Activated CD4-positive, alpha-beta T cell treated with anti-CD3 and anti-CD28 coated beads for 36 hours (primary cell): ENCODE data around the gene CDYL. TPM values are rescaled to one million over a fixed set of nuclear protein-coding genes. Genes with fewer than 3 reads are reported as not detected.
A peak's percentile ranks its signal among the peaks of the same experiment; 100 is the strongest.

Experiments
- ATAC-seq: fragments of 200-7000 bp; cut with Tn5 transposase; one replicate; pipeline ENCODE4 v1.10.0; 2021; ENCODE audit warnings: mild to moderate bottlenecking, moderate library complexity
- CTCF ChIA-PET: fragments of 350-600 bp; sonication (Branson Sonifier 250); formaldehyde crosslinking; loops from one replicate; lab custom pipeline; 2021; ENCODE audit warnings: antibody characterized with exemption; lab: Charles Lee
- POLR2A ChIA-PET: fragments of 350-600 bp; sonication (Branson Sonifier 250); formaldehyde crosslinking; loops from one replicate; lab custom pipeline; 2021; ENCODE audit warnings: antibody characterized with exemption, inconsistent platforms; lab: Charles Lee
- DNase-seq: peaks from one replicate; pipeline ENCODE4 v3.0.0-alpha.2; 2020
- H3K27ac Mint-ChIP-seq: one replicate; pipeline ENCODE4 v1.8.0; 2021; ENCODE audit warnings: mixed read lengths
- H3K27me3 Mint-ChIP-seq: one replicate; pipeline ENCODE4 v1.8.0; 2021; ENCODE audit warnings: mixed read lengths
- H3K36me3 Mint-ChIP-seq: one replicate; pipeline ENCODE4 v1.8.0; 2021; ENCODE audit warnings: low read depth, mixed read lengths
- H3K4me1 Mint-ChIP-seq: one replicate; pipeline ENCODE4 v1.8.0; 2021; ENCODE audit warnings: mixed read lengths
- H3K4me3 Mint-ChIP-seq: one replicate; pipeline ENCODE4 v1.8.0; 2021; ENCODE audit warnings: mild to moderate bottlenecking, moderate library complexity, mixed read lengths
- H3K9me3 Mint-ChIP-seq: one replicate; pipeline ENCODE4 v1.8.0; 2021; ENCODE audit warnings: low read depth, mixed read lengths
- intact Hi-C, 2 experiments: fragments of 100-400 bp; cut with DNase I in 1 of 2; cut with micrococcal nuclease in 1 of 2; formaldehyde crosslinking; loops; one replicate each; pipeline versions ENCODE4 v1.14.2 to v1.15.1; 2022 to 2024; cut with DNase I, micrococcal nuclease
- total RNA-seq, 2 experiments: library from RNA; stranded (reverse); gene quantifications; one replicate each; pipeline ENCODE4 v1.2.3, GENCODE V29; 2021

The CDYL gene
- total RNA-seq, 2 experiments from 2014 or later, result 22.1 to 33.7 TPM

DNA sequence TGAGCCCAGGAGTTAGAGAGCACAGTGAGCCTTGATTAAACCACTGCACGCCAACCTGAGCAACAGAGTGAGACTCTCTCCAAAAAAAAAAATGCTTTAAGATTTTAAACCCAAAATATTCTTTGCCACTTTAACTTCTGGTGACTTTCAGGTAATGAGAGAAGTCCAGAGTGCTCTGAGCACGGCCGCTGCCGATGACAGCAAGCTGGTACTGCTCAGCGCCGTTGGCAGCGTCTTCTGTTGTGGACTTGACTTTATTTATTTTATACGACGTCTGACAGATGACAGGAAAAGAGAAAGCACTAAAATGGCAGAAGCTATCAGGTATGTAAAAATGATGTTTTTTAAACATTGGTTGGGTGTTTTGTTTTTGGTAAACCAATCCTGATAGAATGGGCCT lies 161.2 kb downstream of the CDYL start:
- Mint-ChIP-seq H3K36me3 (peaks cover 17% of the 10 kb centered on the region), H3K27ac (no peak overlapping the region), H3K4me1 (peaks cover 62% of the 10 kb centered on the region), H3K4me3 (no peak overlapping the region), H3K27me3 (no peaks in the 10 kb centered on the region), H3K9me3 (no peaks in the 10 kb centered on the region)
- ATAC-seq, result no peak
- intact Hi-C loops, result loop anchor here in 1 of 2 experiments (5.0 kb wide), 2 partner anchors 145 to 160 kb away; partner anchors contain the start of gene CDYL
- CTCF ChIA-PET, result interaction anchor here (1.3 to 1.8 kb wide), 2 partner anchors 10 to 67 kb away, joined by 5 to 6 read pairs; partner anchors contain the start of gene RPP40
- DNase-seq, result no peak
- POLR2A ChIA-PET, result no interaction called here

DNA sequence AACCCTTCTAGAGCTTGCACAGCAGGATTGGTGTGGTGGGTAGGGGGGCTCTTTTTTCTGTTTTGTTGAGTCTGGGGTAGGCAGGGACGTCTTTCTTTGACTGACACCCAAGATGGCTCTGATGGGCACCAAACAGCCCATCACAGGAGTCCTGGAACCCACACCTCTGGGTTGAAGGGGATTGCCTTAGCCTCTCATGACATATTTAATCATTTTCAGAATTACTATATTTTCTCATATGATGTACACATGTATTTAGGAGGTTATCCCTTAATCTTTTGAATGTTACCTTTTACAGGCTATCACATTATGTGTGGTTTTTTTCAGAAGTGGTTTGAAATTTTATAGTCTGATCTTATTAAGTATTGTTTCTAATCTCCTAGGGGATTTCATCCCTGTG lies 163.0 kb downstream of the CDYL start:
- Mint-ChIP-seq H3K9me3 (no peaks in the 10 kb centered on the region), H3K4me1 (peaks cover 66% of the 10 kb centered on the region), H3K27ac (no peak overlapping the region), H3K36me3 (peaks cover 25% of the 10 kb centered on the region), H3K4me3 (no peak overlapping the region), H3K27me3 (no peaks in the 10 kb centered on the region)
- DNase-seq (peak; percentile 22), ATAC-seq (peak; percentile 35)
- intact Hi-C loops, result loop anchor here in 1 of 2 experiments (5.0 kb wide), 2 partner anchors 147 to 162 kb away; partner anchors contain the start of gene CDYL
- ChIA-PET POLR2A (no interaction called here), CTCF (interaction anchor here (0.6 to 1.5 kb wide), 3 partner anchors 128 to 763 kb away, joined by 3 to 4 read pairs (median 3); no protein-coding TSS in a partner anchor)

DNA sequence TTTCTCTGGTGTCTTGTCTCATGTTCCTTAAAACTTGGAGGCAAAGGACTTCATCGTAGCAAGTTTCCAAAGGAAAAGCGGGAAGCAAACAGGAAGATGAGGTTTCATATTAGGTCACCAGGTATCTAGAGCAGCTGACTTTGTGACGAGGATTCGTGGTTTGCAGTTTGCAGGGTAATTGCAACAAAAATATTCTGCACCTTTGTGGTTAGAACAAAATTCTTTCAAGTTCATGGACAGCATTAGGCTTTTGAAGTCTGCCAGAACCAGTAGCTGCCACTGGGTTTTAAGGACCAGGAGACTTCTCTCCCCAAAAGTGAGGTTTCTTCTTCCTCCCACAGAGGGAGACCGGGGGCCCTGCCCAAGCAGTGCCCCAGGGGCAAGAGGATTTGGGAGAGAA lies 164.2 kb downstream of the CDYL start:
- H3K27me3 Mint-ChIP-seq, result no peaks in the 10 kb centered on the region
- intact Hi-C loops, result loop anchor here (5.0 kb wide), 3 partner anchors 62 to 658 kb away; partner anchors contain the start of gene RPP40 (in 1 of the 2)
- DNase-seq (no peak), ATAC-seq (no peak)
- no peaks in the 10 kb centered on the region for H3K9me3 Mint-ChIP-seq
- peaks cover 56% of the 10 kb centered on the region for H3K4me1 Mint-ChIP-seq
- H3K27ac Mint-ChIP-seq, result no peak overlapping the region
- CTCF ChIA-PET, result interaction anchor here (0.6 to 1.5 kb wide), 3 partner anchors 23 to 130 kb away, joined by 3 to 4 read pairs (median 3); no protein-coding TSS in a partner anchor
- POLR2A ChIA-PET, result interaction anchor here (0.6 kb wide), 1 partner anchor 68 kb away, joined by 3 read pairs; no protein-coding TSS in a partner anchor
- H3K36me3 Mint-ChIP-seq, result peaks cover 32% of the 10 kb centered on the region
- H3K4me3 Mint-ChIP-seq, result no peak overlapping the region

DNA sequence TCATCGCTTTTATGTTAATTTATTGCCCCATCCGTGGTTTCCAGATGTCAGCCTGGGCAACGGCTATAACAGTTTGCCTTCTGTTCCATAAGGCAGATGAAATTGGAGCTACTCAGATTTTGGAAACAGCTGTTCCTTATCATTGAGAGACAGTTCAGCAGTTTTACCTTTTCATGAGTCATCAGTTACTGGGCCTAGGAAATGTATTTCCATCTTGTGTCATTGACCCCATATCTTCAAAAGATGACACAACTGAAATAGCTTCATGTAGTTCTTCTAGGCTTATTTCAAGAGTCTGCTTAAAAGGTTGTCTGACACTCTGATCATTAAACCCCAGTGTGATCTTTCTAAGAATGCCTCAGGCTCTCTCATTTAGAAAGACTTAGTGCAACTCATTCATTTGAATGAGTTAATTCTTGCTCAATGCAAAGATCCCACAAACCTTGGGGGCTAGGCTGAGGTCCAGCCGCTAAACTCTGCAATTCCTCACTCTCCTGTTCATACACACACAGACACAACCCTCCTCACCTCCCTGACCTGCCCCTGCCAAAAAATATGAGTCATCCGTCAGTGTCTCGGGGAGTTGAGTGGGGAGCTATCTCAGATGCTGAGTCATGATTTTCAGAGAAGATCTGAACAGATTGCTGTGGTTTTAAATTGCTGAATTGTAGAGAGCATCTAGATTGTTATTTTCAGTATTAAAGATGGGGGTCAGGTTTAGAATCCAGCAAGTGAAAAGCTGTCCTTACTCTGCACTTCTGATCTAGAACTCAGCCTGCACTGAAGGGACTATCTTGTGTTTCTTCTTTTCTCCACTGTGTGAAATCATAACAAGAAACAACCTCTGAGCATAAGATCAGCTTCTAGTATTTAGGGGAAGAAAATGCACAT lies 165.8 kb downstream of the CDYL start:
- H3K9me3 Mint-ChIP-seq, result no peaks in the 10 kb centered on the region
- peaks cover 25% of the 10 kb centered on the region for H3K36me3 Mint-ChIP-seq
- CTCF ChIA-PET, result interaction anchor here (0.7 to 0.9 kb wide), 2 partner anchors 24 to 89 kb away, joined by 3 read pairs; no protein-coding TSS in a partner anchor
- intact Hi-C loops, result loop anchor here (1.0 to 5.0 kb wide), 8 partner anchors 60 to 660 kb away; partner anchors contain the start of genes CDYL (in 1 of the 2) and RPP40 (in 1 of the 2)
- H3K27ac Mint-ChIP-seq, result peak overlapping the region; percentile 61
- peaks cover 47% of the 10 kb centered on the region for H3K4me1 Mint-ChIP-seq
- POLR2A ChIA-PET, result no interaction called here
- no peaks in the 10 kb centered on the region for H3K27me3 Mint-ChIP-seq
- no peak overlapping the region for H3K4me3 Mint-ChIP-seq
- peak; percentile 93 for ATAC-seq
- peak; percentile 73 for DNase-seq

DNA sequence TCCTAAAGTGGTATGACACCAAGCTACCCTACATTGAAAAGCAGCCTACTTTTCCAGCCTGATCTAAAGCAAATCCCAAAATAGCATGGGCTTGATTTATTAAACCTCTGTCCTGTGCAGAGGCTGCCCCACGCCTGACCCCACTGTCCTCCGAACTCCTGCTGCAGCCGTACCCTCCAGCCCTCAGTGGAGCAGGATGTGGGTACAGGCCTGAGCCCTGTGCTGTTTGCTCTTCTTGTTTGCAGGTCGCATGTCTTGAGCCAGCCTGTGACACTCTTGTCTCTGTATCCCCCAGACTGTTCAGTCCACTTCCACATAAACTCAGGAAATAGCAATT lies 166.4 kb downstream of the CDYL start:
- no peak for DNase-seq
- H3K4me1 Mint-ChIP-seq, result peaks cover 45% of the 10 kb centered on the region
- H3K36me3 Mint-ChIP-seq, result peaks cover 22% of the 10 kb centered on the region
- intact Hi-C loops, result loop anchor here (1.0 to 5.0 kb wide), 8 partner anchors 60 to 660 kb away; partner anchors contain the start of genes CDYL (in 1 of the 2) and RPP40 (in 1 of the 2)
- peak overlapping the region; percentile 12 for H3K27ac Mint-ChIP-seq
- no peak overlapping the region for H3K4me3 Mint-ChIP-seq
- ATAC-seq, result no peak
- ChIA-PET POLR2A (no interaction called here), CTCF (interaction anchor here (0.7 to 0.9 kb wide), 2 partner anchors 23 to 88 kb away, joined by 3 read pairs; no protein-coding TSS in a partner anchor)
- no peaks in the 10 kb centered on the region for H3K9me3 Mint-ChIP-seq
- H3K27me3 Mint-ChIP-seq, result no peaks in the 10 kb centered on the region

- Mint-ChIP-seq H3K27me3 (no peaks in the 10 kb centered on the region), H3K4me1 (peaks cover 45% of the 10 kb centered on the region), H3K36me3 (peaks cover 21% of the 10 kb centered on the region), H3K4me3 (no peak overlapping the region), H3K27ac (peak overlapping the region; percentile 31), H3K9me3 (no peaks in the 10 kb centered on the region)
- ATAC-seq, result no peak
- CTCF ChIA-PET, result interaction anchor here (0.7 kb wide), 1 partner anchor 1465 kb away, joined by 3 read pairs; no protein-coding TSS in a partner anchor
- no peak for DNase-seq
- POLR2A ChIA-PET, result no interaction called here
- intact Hi-C loops, result loop anchor here (2.0 to 5.0 kb wide), 5 partner anchors 59 to 661 kb away; partner anchors contain the start of genes CDYL (in 1 of the 2) and RPP40 (in 1 of the 2)
These were observed 167.5 kb downstream of the CDYL start for GRCh38 chr6:4943716-4944115.

GRCh38 chr6:4944325-4944724 lies 168.1 kb downstream of the CDYL start:
- Mint-ChIP-seq H3K27ac (no peak overlapping the region), H3K4me3 (no peak overlapping the region)
- POLR2A ChIA-PET, result no interaction called here

GRCh38 chr6:4946521-4946920 lies 170.3 kb downstream of the CDYL start:
- CTCF ChIA-PET, result no interaction called here
- Mint-ChIP-seq H3K9me3 (no peaks in the 10 kb centered on the region), H3K4me3 (no peak overlapping the region), H3K27ac (no peak overlapping the region), H3K4me1 (peaks cover 18% of the 10 kb centered on the region), H3K27me3 (no peaks in the 10 kb centered on the region), H3K36me3 (peaks cover 29% of the 10 kb centered on the region)
- intact Hi-C loops, result no loop called here
- DNase-seq (no peak), ATAC-seq (no peak)
- POLR2A ChIA-PET, result no interaction called here

More at GRCh38 chr6:4944325-4944724, 168.1 kb downstream of the CDYL start:
- CTCF ChIA-PET, result interaction anchor here (0.7 kb wide), 1 partner anchor 1466 kb away, joined by 3 read pairs; no protein-coding TSS in a partner anchor
- ATAC-seq (no peak), DNase-seq (no peak)
- H3K36me3 Mint-ChIP-seq, result peaks cover 21% of the 10 kb centered on the region
- intact Hi-C loops, result loop anchor here (5.0 kb wide), 3 partner anchors 58 to 662 kb away; partner anchors contain the start of gene RPP40 (in 1 of the 2)
- no peaks in the 10 kb centered on the region for H3K9me3 Mint-ChIP-seq
- H3K27me3 Mint-ChIP-seq, result no peaks in the 10 kb centered on the region
- H3K4me1 Mint-ChIP-seq, result peaks cover 39% of the 10 kb centered on the region

DNA sequence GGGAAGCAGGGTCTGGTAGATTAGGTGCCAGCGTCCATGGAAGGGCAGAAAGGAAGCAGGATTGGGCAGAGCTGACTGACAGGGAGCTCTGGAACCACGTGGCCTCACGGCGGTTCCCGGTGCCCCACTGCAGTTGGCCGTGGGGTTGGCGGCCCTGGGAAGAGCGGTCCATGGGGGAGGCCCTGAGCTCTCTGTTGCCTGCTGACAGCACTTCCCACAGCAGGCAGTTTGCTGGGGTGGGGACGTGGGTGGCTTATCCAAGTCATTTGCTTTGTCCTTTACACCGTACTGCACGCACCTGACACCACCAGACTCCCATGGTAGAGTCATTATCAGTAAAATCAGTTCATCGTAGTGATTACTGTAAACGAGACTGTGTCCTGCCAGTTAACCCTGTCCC lies 171.5 kb downstream of the CDYL start:
- Mint-ChIP-seq H3K4me3 (no peak overlapping the region), H3K36me3 (peaks cover 40% of the 10 kb centered on the region), H3K4me1 (peaks cover 6% of the 10 kb centered on the region), H3K9me3 (no peaks in the 10 kb centered on the region), H3K27ac (no peak overlapping the region), H3K27me3 (no peaks in the 10 kb centered on the region)
- ChIA-PET CTCF (interaction anchor here (0.6 kb wide), 1 partner anchor 20 kb away, joined by 3 read pairs; no protein-coding TSS in a partner anchor), POLR2A (no interaction called here)
- ATAC-seq (no peak), DNase-seq (no peak)
- intact Hi-C loops, result no loop called here

DNA sequence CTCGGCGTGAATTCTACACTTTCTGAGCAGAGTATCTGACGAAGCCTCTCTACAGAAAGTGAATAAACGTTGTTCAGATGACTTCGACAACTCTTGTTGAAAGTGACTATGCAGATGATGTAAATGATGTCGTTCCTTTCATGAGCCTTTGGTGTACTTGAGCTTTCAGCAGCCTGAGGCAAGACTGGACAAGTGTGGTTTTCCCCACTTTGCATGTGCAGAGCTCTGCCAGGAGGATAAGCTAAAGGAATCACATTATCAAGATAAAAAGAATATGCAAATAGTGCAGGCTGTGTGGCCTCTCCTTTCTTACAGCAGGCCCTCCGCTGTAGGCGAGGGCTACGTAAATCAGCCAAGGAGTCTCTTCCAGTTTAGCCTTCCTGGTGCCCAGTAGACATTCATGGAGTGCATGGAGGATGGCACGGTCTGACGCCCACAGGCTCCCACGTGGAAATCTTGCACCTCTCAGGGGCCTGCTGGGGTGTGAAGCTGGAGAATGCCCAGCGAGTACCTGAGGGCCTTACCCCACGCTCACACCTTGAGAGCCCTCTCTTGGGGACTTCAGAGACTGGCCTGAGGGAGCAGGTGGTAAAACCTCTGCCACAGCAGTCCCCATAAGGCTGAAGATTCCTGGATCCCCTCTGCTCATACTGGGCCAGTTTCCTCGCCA lies 172.7 kb downstream of the CDYL start:
- Mint-ChIP-seq H3K4me1 (no peaks in the 10 kb centered on the region), H3K27me3 (no peaks in the 10 kb centered on the region), H3K9me3 (no peaks in the 10 kb centered on the region), H3K27ac (no peak overlapping the region), H3K36me3 (peaks cover 43% of the 10 kb centered on the region), H3K4me3 (no peak overlapping the region)
- intact Hi-C loops, result no loop called here
- POLR2A ChIA-PET, result no interaction called here
- ATAC-seq (no peak), DNase-seq (no peak)
- CTCF ChIA-PET, result no interaction called here

GRCh38 chr6:4950076-4950475 lies 173.9 kb downstream of the CDYL start:
- intact Hi-C loops, result no loop called here
- DNase-seq (no peak), ATAC-seq (no peak)
- Mint-ChIP-seq H3K36me3 (peaks cover 43% of the 10 kb centered on the region), H3K4me3 (no peak overlapping the region), H3K27ac (no peak overlapping the region), H3K9me3 (no peaks in the 10 kb centered on the region), H3K27me3 (no peaks in the 10 kb centered on the region), H3K4me1 (no peaks in the 10 kb centered on the region)
- POLR2A ChIA-PET, result interaction anchor here (0.7 kb wide), 1 partner anchor 155 kb away, joined by 5 read pairs; no protein-coding TSS in a partner anchor
- CTCF ChIA-PET, result interaction anchor here (0.6 kb wide), 1 partner anchor 31 kb away, joined by 3 read pairs; no protein-coding TSS in a partner anchor
